Measurements from ENCODE around the gene PDZRN3. TPM values are rescaled to one million over a fixed set of nuclear protein-coding genes. Genes with fewer than 3 reads are reported as not detected.

The PDZRN3 gene
- total RNA-seq, 2 experiments from 2014 or later: not detected

- no peak overlapping the region for H3K4me3 Mint-ChIP-seq
- H3K36me3 Mint-ChIP-seq (ENCODE audit: low read depth): no peaks in the 10 kb centered on the region
- H3K27ac Mint-ChIP-seq: no peak overlapping the region
- no peak for DNase-seq
- CTCF ChIA-PET: no interaction called here
- POLR2A ChIA-PET: no interaction called here
- no peaks in the 10 kb centered on the region for H3K9me3 Mint-ChIP-seq
- H3K4me1 Mint-ChIP-seq: no peaks in the 10 kb centered on the region
- H3K27me3 Mint-ChIP-seq: peaks cover 4% of the 10 kb centered on the region
Measured at GRCh38 chr3:73352841-73353645, 271.7 kb downstream of the PDZRN3 start.

- CTCF ChIA-PET: no interaction called here
- no peak for DNase-seq
- POLR2A ChIA-PET: no interaction called here
- no peaks in the 10 kb centered on the region for H3K36me3 Mint-ChIP-seq (ENCODE audit: low read depth)
- no peaks in the 10 kb centered on the region for H3K9me3 Mint-ChIP-seq
- H3K27me3 Mint-ChIP-seq: peaks cover 4% of the 10 kb centered on the region
- H3K4me1 Mint-ChIP-seq: no peaks in the 10 kb centered on the region
- no peak overlapping the region for H3K4me3 Mint-ChIP-seq
- no peak overlapping the region for H3K27ac Mint-ChIP-seq
Measured at GRCh38 chr3:73351423-73352071, 273.2 kb downstream of the PDZRN3 start.

- Mint-ChIP-seq H3K27ac (no peak overlapping the region), H3K9me3 (no peaks in the 10 kb centered on the region), H3K4me1 (no peaks in the 10 kb centered on the region), H3K4me3 (no peak overlapping the region), H3K27me3 (peaks cover 4% of the 10 kb centered on the region), H3K36me3 (ENCODE audit: low read depth) (no peaks in the 10 kb centered on the region)
- CTCF ChIA-PET: no interaction called here
- DNase-seq: no peak
- POLR2A ChIA-PET: no interaction called here
Measured at GRCh38 chr3:73350996-73351395, 273.7 kb downstream of the PDZRN3 start.

- Mint-ChIP-seq H3K27ac (no peak overlapping the region), H3K36me3 (ENCODE audit: low read depth) (no peaks in the 10 kb centered on the region), H3K27me3 (peaks cover 4% of the 10 kb centered on the region), H3K4me3 (no peak overlapping the region), H3K4me1 (no peaks in the 10 kb centered on the region), H3K9me3 (no peaks in the 10 kb centered on the region)
- DNase-seq: no peak
- CTCF ChIA-PET: no interaction called here
- POLR2A ChIA-PET: no interaction called here
Measured at GRCh38 chr3:73349657-73350056, 275.1 kb downstream of the PDZRN3 start.

- H3K27ac Mint-ChIP-seq: no peak overlapping the region
- POLR2A ChIA-PET: no interaction called here
- no peaks in the 10 kb centered on the region for H3K9me3 Mint-ChIP-seq
- no peaks in the 10 kb centered on the region for H3K36me3 Mint-ChIP-seq (ENCODE audit: low read depth)
- H3K4me3 Mint-ChIP-seq: no peak overlapping the region
- no peaks in the 10 kb centered on the region for H3K27me3 Mint-ChIP-seq
- CTCF ChIA-PET: no interaction called here
- DNase-seq: no peak
- no peaks in the 10 kb centered on the region for H3K4me1 Mint-ChIP-seq
Measured at GRCh38 chr3:73342077-73342476, 282.7 kb downstream of the PDZRN3 start.

GRCh38 chr3:73341272-73341935, 283.3 kb downstream of the PDZRN3 start:
- Mint-ChIP-seq H3K36me3 (ENCODE audit: low read depth) (no peaks in the 10 kb centered on the region), H3K4me3 (no peak overlapping the region), H3K4me1 (no peaks in the 10 kb centered on the region), H3K27ac (no peak overlapping the region), H3K9me3 (no peaks in the 10 kb centered on the region), H3K27me3 (no peaks in the 10 kb centered on the region)
- POLR2A ChIA-PET: no interaction called here
- DNase-seq: no peak
- CTCF ChIA-PET: no interaction called here

- Mint-ChIP-seq H3K9me3 (no peaks in the 10 kb centered on the region), H3K27ac (no peak overlapping the region), H3K4me1 (no peaks in the 10 kb centered on the region), H3K27me3 (no peaks in the 10 kb centered on the region), H3K4me3 (no peak overlapping the region), H3K36me3 (ENCODE audit: low read depth) (no peaks in the 10 kb centered on the region)
- ChIA-PET CTCF (no interaction called here), POLR2A (no interaction called here)
- no peak for DNase-seq
Measured at GRCh38 chr3:73332558-73332957, 292.2 kb downstream of the PDZRN3 start.
